GM18511 (cell line): ENCODE measurements around the gene LRMDA.
A peak's percentile ranks its signal among the peaks of the same experiment; 100 is the strongest.

Experiments
- ATAC-seq: cut with Tn5 transposase; IDR thresholded peaks from one replicate; pipeline ENCODE4 v1.9.1; 2021; ENCODE audit warnings: mild to moderate bottlenecking, moderate library complexity; ENCODE audit not compliant: unreplicated experiment

LRMDA gene

GRCh38 chr10:75531571-75532031 lies 100.2 kb downstream of the LRMDA start:
- no peak for ATAC-seq

GRCh38 chr10:75532253-75532924 lies 101.0 kb downstream of the LRMDA start:
- no peak for ATAC-seq

- ATAC-seq: no peak
Measured at GRCh38 chr10:75538144-75538543, 106.7 kb downstream of the LRMDA start.

DNA sequence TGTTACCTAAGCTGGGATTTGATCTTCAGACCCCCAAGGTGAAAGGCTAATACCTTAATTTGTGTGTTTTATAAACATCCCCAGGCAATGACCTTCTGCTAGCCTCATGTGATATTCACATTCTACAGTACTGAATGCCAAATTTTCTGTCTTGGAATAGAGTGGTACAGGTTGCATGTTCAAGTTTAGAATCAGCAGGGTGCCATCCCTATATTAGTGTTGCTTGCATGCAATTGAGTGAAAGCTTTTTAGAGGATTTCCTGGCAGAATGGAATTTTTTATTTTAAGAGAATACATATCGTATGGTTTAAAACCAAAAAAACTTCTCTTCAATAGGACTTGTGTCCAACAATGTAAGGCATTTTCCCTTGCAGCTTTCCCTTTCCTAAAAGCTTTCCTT lies 107.3 kb downstream of the LRMDA start:
- ATAC-seq: no peak

DNA sequence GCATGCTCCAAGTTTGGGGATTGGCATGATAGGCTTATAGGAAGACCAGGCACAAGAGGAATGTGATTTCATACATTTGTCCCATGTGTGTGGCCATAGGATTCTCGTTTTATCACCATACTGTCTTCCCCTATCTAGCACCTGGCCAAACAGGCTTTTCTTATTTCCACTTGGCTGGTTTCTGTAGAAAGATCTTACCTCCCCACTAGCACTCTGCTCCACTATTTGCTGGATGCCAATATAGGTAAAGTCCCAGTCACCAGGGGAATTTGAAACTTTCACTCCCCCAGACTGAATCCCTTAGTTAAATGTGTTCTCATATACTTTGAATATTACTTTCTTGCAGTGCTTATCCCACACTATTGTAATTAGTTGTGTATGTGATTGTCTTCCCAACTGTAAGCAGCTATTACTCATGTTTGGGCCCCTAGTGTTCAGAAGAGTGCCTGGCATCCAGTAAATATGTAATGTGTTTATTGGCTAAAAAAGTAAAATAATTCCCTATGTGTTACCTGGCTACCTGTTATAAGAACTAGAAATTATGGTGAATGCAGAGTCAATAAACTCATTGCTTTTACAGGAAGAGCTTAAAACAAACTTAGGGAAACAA lies 109.0 kb downstream of the LRMDA start:
- peak; percentile 76 for ATAC-seq

GRCh38 chr10:75540981-75541380 lies 109.6 kb downstream of the LRMDA start:
- no peak for ATAC-seq

GRCh38 chr10:75541411-75541810 lies 110.0 kb downstream of the LRMDA start:
- ATAC-seq: no peak

DNA sequence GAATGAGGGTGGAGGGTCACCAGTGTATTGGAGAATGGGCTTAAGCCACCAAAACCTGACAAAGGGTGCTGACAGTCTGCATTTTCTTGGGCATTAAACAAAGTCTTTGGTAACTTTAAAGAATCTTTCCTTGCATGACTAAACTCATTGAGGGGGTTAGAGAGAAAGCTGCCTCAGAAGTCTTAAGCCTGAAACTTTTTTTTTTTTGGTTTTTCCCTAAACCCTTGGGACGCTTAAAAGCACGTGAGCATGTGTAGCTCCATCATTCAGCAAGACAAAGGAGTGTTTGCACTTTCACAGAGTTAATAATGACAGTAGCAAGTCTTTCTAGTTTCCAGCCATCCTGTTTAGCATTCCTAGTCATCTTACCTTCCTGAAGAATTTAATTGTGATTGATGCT lies 110.7 kb downstream of the LRMDA start:
- no peak for ATAC-seq

DNA sequence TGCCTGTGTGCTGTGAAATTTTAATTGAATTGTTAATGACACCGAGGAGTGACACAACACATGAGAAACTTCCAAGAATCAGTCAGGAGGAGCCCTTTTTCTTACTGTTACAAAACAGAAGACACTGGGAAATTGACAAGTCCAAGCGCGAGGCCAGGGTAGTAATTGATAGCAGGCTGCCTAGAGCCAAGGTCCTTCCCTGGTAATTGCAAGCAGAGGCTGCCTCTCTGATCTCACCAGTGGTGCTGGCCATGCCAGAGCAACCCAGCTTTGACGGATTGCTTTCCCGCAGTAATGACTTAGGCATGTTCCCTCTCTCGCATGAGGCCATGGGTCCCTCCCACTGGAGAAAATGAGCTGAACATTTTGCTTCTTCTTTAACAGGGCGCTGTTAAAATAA lies 111.5 kb downstream of the LRMDA start:
- no peak for ATAC-seq

- ATAC-seq: no peak
Measured at GRCh38 chr10:75544386-75544785, 113.0 kb downstream of the LRMDA start.

GRCh38 chr10:75544993-75545706 lies 113.7 kb downstream of the LRMDA start:
- ATAC-seq: no peak

DNA sequence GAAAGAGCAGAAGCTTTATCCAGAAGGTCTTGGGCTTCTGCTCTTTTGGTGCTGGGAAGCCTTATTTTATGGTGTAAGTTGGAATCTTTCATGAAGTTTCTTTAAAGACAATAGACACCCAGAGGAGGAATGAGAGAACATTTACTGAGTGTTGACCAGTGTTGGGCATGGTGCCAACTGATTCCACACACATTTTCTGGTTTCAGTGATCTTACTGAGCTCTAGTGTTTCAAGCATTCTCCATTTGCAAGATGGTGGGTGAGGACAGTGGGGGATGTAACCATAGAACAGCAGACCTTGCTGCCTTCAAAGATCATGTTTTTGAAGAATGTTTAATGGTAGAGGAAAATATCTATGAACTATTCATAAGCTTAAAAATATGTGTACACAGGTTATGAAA lies 114.6 kb downstream of the LRMDA start:
- ATAC-seq: no peak

GRCh38 chr10:75547391-75548298 lies 116.2 kb downstream of the LRMDA start:
- ATAC-seq: peak; percentile 83

- ATAC-seq: no peak
Measured at GRCh38 chr10:75548356-75548755, 116.9 kb downstream of the LRMDA start.

GRCh38 chr10:75550191-75550590 lies 118.8 kb downstream of the LRMDA start:
- ATAC-seq: no peak

- ATAC-seq: no peak
Measured at GRCh38 chr10:75552171-75552570, 120.7 kb downstream of the LRMDA start.

GRCh38 chr10:75553550-75553949 lies 122.1 kb downstream of the LRMDA start:
- ATAC-seq: no peak

DNA sequence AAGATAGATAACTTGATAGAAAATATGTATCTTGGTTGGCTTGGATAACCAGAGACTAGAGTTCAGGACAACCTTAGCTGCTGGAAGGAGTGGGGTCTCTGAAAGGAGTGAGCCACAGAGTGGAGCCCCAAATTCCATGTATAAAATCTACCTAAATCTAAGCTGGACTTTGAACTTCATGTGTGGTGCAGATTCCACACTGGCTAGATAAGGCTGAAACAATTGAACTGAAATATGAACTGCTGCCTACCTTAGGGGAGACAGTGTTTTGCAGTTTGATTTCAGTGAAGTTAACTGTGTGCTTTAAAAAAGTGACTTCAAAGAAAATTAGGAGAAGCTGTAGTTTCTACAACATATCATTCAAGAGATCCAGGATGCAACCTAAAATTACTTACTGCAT lies 123.9 kb downstream of the LRMDA start:
- ATAC-seq: no peak

DNA sequence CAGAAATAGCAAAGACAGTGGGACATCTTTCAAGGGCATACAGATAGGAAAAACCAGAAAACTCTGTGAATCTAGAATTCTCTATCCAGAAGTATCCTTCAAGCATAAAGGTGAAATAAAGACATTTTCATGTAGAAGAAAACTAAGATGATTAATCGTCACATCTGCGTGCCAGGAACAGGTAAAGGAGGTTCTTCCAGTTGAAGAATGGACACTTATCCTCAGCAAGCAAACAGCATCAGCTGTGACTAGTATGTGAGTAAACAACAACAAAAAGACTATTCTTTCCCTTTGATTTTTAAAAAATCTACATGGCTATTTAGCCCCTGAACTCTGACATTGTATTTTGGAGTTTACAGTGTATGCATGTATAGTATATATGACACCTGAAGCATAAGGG lies 124.9 kb downstream of the LRMDA start:
- ATAC-seq: no peak

- peak; percentile 87 for ATAC-seq
Measured at GRCh38 chr10:75565286-75566251, 134.1 kb downstream of the LRMDA start.
